Measurements from ENCODE around the gene ARID1B. TPM values are rescaled to one million over a fixed set of nuclear protein-coding genes. Genes with fewer than 3 reads are reported as not detected.

The ARID1B gene
- total and polyA plus RNA-seq, 12 donors = 11.2 to 63.2 (median 52.2) TPM

- no peak for TF ChIP-seq CTCF (IDR thresholded peaks at IDR 0.05)
- Histone ChIP-seq H3K36me3 (no peaks in the 10 kb centered on the region), H3K27me3 (no peaks in the 10 kb centered on the region), H3K27ac (peak overlapping the region in 9 of 10 donors; percentile 2 to 99 (median 59)), H3K9me3 (no peaks in the 10 kb centered on the region), H3K4me1 (peaks cover 0 to 28% (median 22%) of the 10 kb centered on the region in 9 donors), H3K4me3 (peak overlapping the region in 5 of 10 donors; percentile 2 to 33 (median 24))
- intact Hi-C loops (cut with DNase I) = loop anchor here in 6 of 10 donors (5.0 to 10.0 kb wide), 7 partner anchors 52 to 411 kb away; no protein-coding TSS in a partner anchor
- WGBS, 2 donors = 75% methylated on average over 15 of the region's 15 CpGs
- DNase-seq (no peak), ATAC-seq (no peak)
These were observed 3.0 kb upstream of the ARID1B start for GRCh38 chr6:156773935-156774852.

- Histone ChIP-seq H3K4me3 (peak overlapping the region in 4 of 10 donors; percentile 2 to 33 (median 23)), H3K27me3 (no peaks in the 10 kb centered on the region), H3K27ac (peak overlapping the region in 9 of 10 donors; percentile 2 to 99 (median 60)), H3K36me3 (no peaks in the 10 kb centered on the region), H3K4me1 (peaks cover 0 to 28% (median 22%) of the 10 kb centered on the region in 9 donors), H3K9me3 (no peaks in the 10 kb centered on the region)
- ATAC-seq (no peak), DNase-seq (no peak)
- intact Hi-C loops (cut with DNase I) = loop anchor here (5.0 to 10.0 kb wide), 10 partner anchors 47 to 410 kb away; no protein-coding TSS in a partner anchor
- peak in 3 of 9 donors; percentile 14 to 36 (median 19) for TF ChIP-seq CTCF (IDR thresholded peaks at IDR 0.05)
- 38 to 49% methylated on average over 5 of the region's 5 CpGs for WGBS, 2 donors
These were observed 2.2 kb upstream of the ARID1B start for GRCh38 chr6:156774863-156775405.

GRCh38 chr6:156775717-156776116 lies 1.5 kb upstream of the ARID1B start:
- DNase-seq = no peak
- Histone ChIP-seq H3K4me3 (peak overlapping the region in 3 of 10 donors; percentile 75 to 87 (median 80)), H3K4me1 (peaks cover 0 to 32% (median 25%) of the 10 kb centered on the region in 9 donors), H3K27ac (peak overlapping the region in 9 of 10 donors; percentile 96 to 99 (median 98)), H3K27me3 (no peaks in the 10 kb centered on the region), H3K9me3 (no peaks in the 10 kb centered on the region), H3K36me3 (no peaks in the 10 kb centered on the region)
- WGBS, 2 donors = 48 to 57% methylated on average over 5 of the region's 5 CpGs
- no peak for TF ChIP-seq CTCF (IDR thresholded peaks at IDR 0.05)
- intact Hi-C loops (cut with DNase I) = loop anchor here in 8 of 10 donors (1.0 to 10.0 kb wide), 13 partner anchors 47 to 409 kb away; no protein-coding TSS in a partner anchor
- no peak for ATAC-seq

GRCh38 chr6:156776470-156776839 lies 723 bp upstream of the ARID1B start:
- DNase-seq (no peak), ATAC-seq (peak in 2 of 8 donors; percentile 0 to 1)
- no peaks in the 10 kb centered on the region for H3K9me3 ChIP-seq
- intact Hi-C loops (cut with DNase I) = loop anchor here in 8 of 10 donors (1.0 to 10.0 kb wide), 13 partner anchors 46 to 408 kb away; no protein-coding TSS in a partner anchor
- TF ChIP-seq CTCF (IDR thresholded peaks at IDR 0.05) = peak in 2 of 9 donors; percentile 8 to 19
- peaks cover 0 to 40% (median 32%) of the 10 kb centered on the region in 9 donors for H3K4me1 ChIP-seq
- WGBS, 2 donors = 4 to 6% methylated on average over 8 of the region's 8 CpGs
- H3K27ac ChIP-seq = peak overlapping the region; percentile 96 to 99 (median 98)
- H3K4me3 ChIP-seq = peak overlapping the region; percentile 24 to 87 (median 78)
- H3K27me3 ChIP-seq = no peaks in the 10 kb centered on the region
- H3K36me3 ChIP-seq = no peaks in the 10 kb centered on the region

Data from heart right ventricle (tissue), 16 donors.